ENCODE results near the gene ZNRF1. TPM values are rescaled to one million over a fixed set of nuclear protein-coding genes. Genes with fewer than 3 reads are reported as not detected.

Gene ZNRF1
- total and polyA plus RNA-seq, 2 of the 8 experiments (the other 6 are each of a cell fraction or from before 2014, with no cell fraction given): 33.5 to 52.9 TPM

GRCh38 chr16:75113541-75114121, 114.8 kb downstream of the ZNRF1 start:
- H3K23me2 ChIP-seq (ENCODE audit: low read depth, low read length): no peaks in the 10 kb centered on the region
- peak overlapping the region; percentile 88 for H2BK15ac ChIP-seq (ENCODE audit: low read length)
- H2AK5ac ChIP-seq (ENCODE audit: low read depth, low read length): peak overlapping the region; percentile 88; the same call in 1 of the 2 replicates
- H3K36me3 ChIP-seq (ENCODE audit: control insufficient read depth in 2 of 4, insufficient read depth in 4 of 4, low read length in 3 of 4): peaks cover 0 to 16% (median 3%) of the 10 kb centered on the region in 4 experiments; a peak in 2 of 8 replicates
- H2AFZ ChIP-seq (ENCODE audit: low read length): no peak overlapping the region
- no peak overlapping the region for H3K4me3 ChIP-seq (ENCODE audit: extremely low read depth in 1 of 4, insufficient read depth in 2 of 4, low read depth in 3 of 4, low read length in 4 of 4)
- H3K56ac ChIP-seq (replicated peaks; ENCODE audit: insufficient read length, low read depth, low read length): no peak overlapping the region
- no peak overlapping the region; the same call in 1 of the 2 replicates for H2BK20ac ChIP-seq (ENCODE audit: low read length)
- H3K27ac ChIP-seq (ENCODE audit: low read depth, low read length): no peak overlapping the region
- no peak overlapping the region for H3K9ac ChIP-seq (replicated peaks in 1 of 4; ENCODE audit: extremely low read depth in 1 of 4, low read depth in 3 of 4, low read length in 3 of 4)
- H2BK5ac ChIP-seq (ENCODE audit: low read depth, low read length): peak overlapping the region; percentile 66; the same call in 1 of the 2 replicates
- H4K91ac ChIP-seq (replicated peaks; ENCODE audit: insufficient read length, low read length): no peak overlapping the region
- H3K4me1 ChIP-seq (replicated peaks in 1 of 4; ENCODE audit: control insufficient read depth in 3 of 4, insufficient read depth in 4 of 4, low read length in 3 of 4): peaks cover 12 to 57% (median 44%) of the 10 kb centered on the region in 4 experiments
- H3K27me3 ChIP-seq (replicated peaks in 1 of 4; ENCODE audit: control insufficient read depth in 3 of 4, extremely low read depth in 1 of 4, insufficient read depth in 3 of 4, low read length in 3 of 4): no peaks in the 10 kb centered on the region
- H3K4me2 ChIP-seq (ENCODE audit: insufficient read depth in 1 of 2, low read depth in 2 of 2, low read length in 2 of 2): no peak overlapping the region
- DNase-seq (ENCODE audit: low read depth in 1 of 2, low spot score in 2 of 2) (no peak), FAIRE-seq (no peak)
- CTCF ChIA-PET (ENCODE audit: partially characterized antibody): interaction anchor here (0.7 to 16.3 kb wide), 8 partner anchors 9 to 249 kb away, joined by 3 to 171 read pairs (median 39); partner anchors contain the start of gene ZNRF1
- peak overlapping the region; percentile 50; the same call in 1 of the 2 replicates for H2BK12ac ChIP-seq (ENCODE audit: low read depth, low read length)
- H3K4ac ChIP-seq (replicated peaks; ENCODE audit: insufficient read length, low read depth, low read length): no peak overlapping the region
- peak overlapping the region; percentile 62; the same call in 1 of the 2 replicates for H3K18ac ChIP-seq (ENCODE audit: extremely low read depth, low read length)
- no peaks in the 10 kb centered on the region for H3K9me3 ChIP-seq (ENCODE audit: insufficient read depth in 2 of 2, low read depth in 1 of 2, low read length in 1 of 2)
- no peak overlapping the region for H3K23ac ChIP-seq (ENCODE audit: insufficient read length)
- peaks cover 3% of the 10 kb centered on the region; the same call in 1 of the 2 replicates for H3K79me1 ChIP-seq (ENCODE audit: low read depth, low read length)
- H4K5ac ChIP-seq (ENCODE audit: insufficient read length, low read depth, low read length): no peak overlapping the region
- H4K8ac ChIP-seq (ENCODE audit: extremely low read depth, insufficient read depth, low read length): peak overlapping the region; percentile 74
- H2BK120ac ChIP-seq (replicated peaks; ENCODE audit: low read depth, low read length): no peak overlapping the region
- WGBS, 2 experiments (ENCODE audit: extremely low coverage in 1 of 2, insufficient coverage in 1 of 2, insufficient read length in 1 of 2, insufficient replicate concordance in 2 of 2, low coverage in 1 of 2, low lambda C conversion rate in 2 of 2, missing lambda C conversion rate in 1 of 2): 93% methylated on average over 20 of the region's 20 CpGs; no CpG with 5 or more reads in 1 of the 2 experiments
- no peaks in the 10 kb centered on the region; a peak in 1 of 4 replicates for H3K79me2 ChIP-seq (ENCODE audit: control insufficient read depth in 1 of 2, insufficient read depth in 2 of 2, low read length in 2 of 2)
- POLR2A ChIA-PET (ENCODE audit: partially characterized antibody): interaction anchor here (1.1 to 5.7 kb wide), 4 partner anchors 9 to 117 kb away, joined by 3 to 62 read pairs (median 6); partner anchors contain the start of gene ZNRF1
- no peak overlapping the region for H3K14ac ChIP-seq (ENCODE audit: insufficient read length)
- H4K20me1 ChIP-seq (replicated peaks in 1 of 2; ENCODE audit: control insufficient read depth in 1 of 2, insufficient read depth in 2 of 2, low read length in 2 of 2): peaks cover 2 to 3% of the 10 kb centered on the region in 2 experiments
- TF ChIP-seq JUN (IDR thresholded peaks at IDR 0.05; ENCODE audit: low read depth, low read length) (no peak), CBX8 (IDR thresholded peaks at IDR 0.05; ENCODE audit: borderline replicate concordance, low read depth, low read length) (no peak), SIRT6 (IDR thresholded peaks at IDR 0.05; ENCODE audit: low read length) (no peak), RBBP5 (IDR thresholded peaks at IDR 0.05; ENCODE audit: borderline replicate concordance, low read depth, low read length) (no peak), KDM1A (IDR thresholded peaks at IDR 0.05; ENCODE audit: borderline replicate concordance, low read length) (no peak), KDM5A (IDR thresholded peaks at IDR 0.05; ENCODE audit: low read length) (no peak), YY1 (IDR thresholded peaks at IDR 0.05; ENCODE audit: low read depth, low read length) (no peak), TAF7 (optimal IDR thresholded peaks at IDR 0.05; ENCODE audit: borderline replicate concordance, low read depth, low read length) (no peak), SP4 (IDR thresholded peaks at IDR 0.05; ENCODE audit: low read length) (no peak), RAD21 (IDR thresholded peaks at IDR 0.05 in 1 of 2, conservative IDR thresholded peaks at IDR 0.05 in 1 of 2; ENCODE audit: low read depth in 2 of 2, low read length in 2 of 2) (no peak)
- TF ChIP-seq, protein P1, sequence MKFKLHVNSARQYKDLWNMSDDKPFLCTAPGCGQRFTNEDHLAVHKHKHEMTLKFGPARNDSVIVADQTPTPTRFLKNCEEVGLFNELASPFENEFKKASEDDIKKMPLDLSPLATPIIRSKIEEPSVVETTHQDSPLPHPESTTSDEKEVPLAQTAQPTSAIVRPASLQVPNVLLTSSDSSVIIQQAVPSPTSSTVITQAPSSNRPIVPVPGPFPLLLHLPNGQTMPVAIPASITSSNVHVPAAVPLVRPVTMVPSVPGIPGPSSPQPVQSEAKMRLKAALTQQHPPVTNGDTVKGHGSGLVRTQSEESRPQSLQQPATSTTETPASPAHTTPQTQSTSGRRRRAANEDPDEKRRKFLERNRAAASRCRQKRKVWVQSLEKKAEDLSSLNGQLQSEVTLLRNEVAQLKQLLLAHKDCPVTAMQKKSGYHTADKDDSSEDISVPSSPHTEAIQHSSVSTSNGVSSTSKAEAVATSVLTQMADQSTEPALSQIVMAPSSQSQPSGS (IDR thresholded peaks at IDR 0.05; ENCODE audit: low read length): no peak

Measured in H1 (cell line).